SK-N-SH (cell line): ENCODE results near the gene SEC62. TPM values are rescaled to one million over a fixed set of nuclear protein-coding genes. Genes with fewer than 3 reads are reported as not detected.

Source experiments
- CTCF ChIA-PET: fragments of 300-600, 350-600 bp; formaldehyde crosslinking; extraction: SDS; loops from one replicate; lab custom pipeline; 2021; lab: Yijun Ruan, JAX
- POLR2A ChIA-PET: fragments of 350-600 bp; sonication (Branson Sonifier 250); formaldehyde crosslinking; extraction: SDS; loops from one replicate; lab custom pipeline; 2020; ENCODE audit warnings: antibody characterized with exemption, inconsistent platforms; lab: Yijun Ruan, JAX
- DNase-seq: peaks from one replicate; pipeline ENCODE4 v3.0.0; 2012
- H2AFZ ChIP-seq: fragments of 200-600 bp; sonication (generic); 2 replicates; pipeline ENCODE4 v1.8.1; 2016; ENCODE audit warnings: antibody characterized with exemption, mild to moderate bottlenecking, low read depth
- H3F3A ChIP-seq: fragments of 200-600 bp; sonication (generic); replicated peaks from 2 replicates; pipeline ENCODE3; 2016; ENCODE audit warnings: antibody characterized with exemption, mild to moderate bottlenecking; ENCODE audit not compliant: insufficient read depth
- H3K27ac ChIP-seq, 2 experiments: fragments of 200-500 bp in 1 of 2; fragments of 200-600 bp in 1 of 2; sonication (Bioruptor generic) in 1 of 2; sonication (generic), shearing (Covaris generic) in 1 of 2; 2 replicates each; pipeline versions ENCODE4 v1.5.1 to v1.6.1; 2014 to 2016; ENCODE audit warnings: low read depth in 2 of 2, inconsistent platforms in 1 of 2, low read length in 1 of 2, mild to moderate bottlenecking in 1 of 2, mixed read lengths in 1 of 2
- H3K27me3 ChIP-seq: fragments of 200-600 bp; sonication (generic), shearing (Covaris generic); 2 replicates; pipeline ENCODE4 v1.6.1; 2016; ENCODE audit warnings: mixed run types; ENCODE audit not compliant: insufficient read depth
- H3K36me3 ChIP-seq, 2 experiments: fragments of 200-500 bp in 1 of 2; fragments of 200-600 bp in 1 of 2; sonication (Bioruptor generic) in 1 of 2; sonication (generic) in 1 of 2; replicated peaks in 1 of 2; 2 replicates each; pipeline versions ENCODE3 to v1.5.1; 2014 to 2016; ENCODE audit warnings: low read length in 1 of 2, mild to moderate bottlenecking in 1 of 2; ENCODE audit not compliant: insufficient read depth in 2 of 2, control insufficient read depth in 1 of 2
- H3K4me1 ChIP-seq, 2 experiments: fragments of 200-500 bp in 1 of 2; fragments of 200-600 bp in 1 of 2; sonication (Bioruptor generic) in 1 of 2; sonication (generic), shearing (Covaris generic) in 1 of 2; 2 replicates each; pipeline versions ENCODE4 v1.5.1 to v1.6.1; 2014 to 2016; ENCODE audit warnings: low read depth in 1 of 2, low read length in 1 of 2, mixed run types in 1 of 2; ENCODE audit not compliant: insufficient read depth in 2 of 2, control insufficient read depth in 1 of 2
- H3K4me2 ChIP-seq: fragments of 200-600 bp; sonication (generic), shearing (Covaris generic); 2 replicates; pipeline ENCODE4 v1.6.1; 2017; ENCODE audit warnings: mixed run types
- H3K4me3 ChIP-seq, 2 experiments: fragments of 200-500 bp in 1 of 2; fragments of 200-600 bp in 1 of 2; sonication (Bioruptor generic) in 1 of 2; sonication (generic), shearing (Covaris generic) in 1 of 2; 2 replicates each; pipeline versions ENCODE4 v1.5.1 to v1.8.1; 2014 to 2016; ENCODE audit warnings: low read depth in 2 of 2, inconsistent platforms in 1 of 2, low read length in 1 of 2, mild to moderate bottlenecking in 1 of 2, mixed read lengths in 1 of 2, moderate library complexity in 1 of 2
- H3K79me2 ChIP-seq: fragments of 200-600 bp; sonication (generic); 2 replicates; pipeline ENCODE4 v1.8.1; 2017; ENCODE audit warnings: mild to moderate bottlenecking; ENCODE audit not compliant: insufficient read depth
- H3K9ac ChIP-seq: fragments of 200-600 bp; sonication (generic); 2 replicates; pipeline ENCODE4 v1.6.1; 2017; ENCODE audit warnings: mixed run types
- H3K9me2 ChIP-seq: fragments of 200-600 bp; sonication (generic); 2 replicates; pipeline ENCODE4 v1.6.1; 2017; ENCODE audit warnings: mixed run types
- H3K9me3 ChIP-seq: fragments of 200-600 bp; sonication (generic); 2 replicates; pipeline ENCODE4 v1.6.1; 2017; ENCODE audit warnings: mixed run types, mild to moderate bottlenecking, moderate library complexity
- H4K20me1 ChIP-seq: fragments of 200-600 bp; sonication (generic); 2 replicates; pipeline ENCODE4 v1.6.1; 2017; ENCODE audit warnings: mild to moderate bottlenecking, mixed run types; ENCODE audit not compliant: insufficient read depth
- CTCF ChIP-seq: fragments of 200-600 bp; sonication (generic); IDR thresholded peaks from 2 replicates; pipeline ENCODE4 v1.6.1; 2017; ENCODE audit warnings: antibody characterized with exemption, mild to moderate bottlenecking, moderate library complexity
- ELF1 ChIP-seq: IDR thresholded peaks from 2 replicates; pipeline ENCODE4 v1.4.0; 2012
- EP300 ChIP-seq, 2 experiments: IDR thresholded peaks; 2 replicates each; pipeline versions ENCODE4 v1.4.0 to v1.6.1; 2012; ENCODE audit warnings: borderline replicate concordance in 1 of 2, low read depth in 1 of 2, low read length in 1 of 2
- EZH2phosphoT487 ChIP-seq: fragments of 200-600 bp; sonication (generic); IDR thresholded peaks from 2 replicates; pipeline ENCODE4 v1.6.1; 2017; ENCODE audit warnings: low read depth, mixed run types, mild to moderate bottlenecking, antibody characterized with exemption, moderate library complexity, borderline replicate concordance
- FOSL2 ChIP-seq: IDR thresholded peaks from 2 replicates; pipeline ENCODE4 v1.4.0; 2012; ENCODE audit warnings: low read depth, mild to moderate bottlenecking, moderate library complexity, borderline replicate concordance
- FOXM1 ChIP-seq: IDR thresholded peaks from 2 replicates; pipeline ENCODE4 v1.4.0; 2012; ENCODE audit warnings: low read depth, mild to moderate bottlenecking
- GATA2 ChIP-seq: sonication (generic); formaldehyde crosslinking; IDR thresholded peaks from 2 replicates; pipeline ENCODE4 v1.5.0; 2020; ENCODE audit warnings: mild to moderate bottlenecking, missing genetic modification reagents
- JUND ChIP-seq: IDR thresholded peaks from 2 replicates; pipeline ENCODE4 v1.4.0; 2012
- MXI1 ChIP-seq: IDR thresholded peaks from 2 replicates; pipeline ENCODE4 v1.6.1; 2012; ENCODE audit warnings: mild to moderate bottlenecking, low read depth, low read length, improper control_type of control experiment
- NRF1 ChIP-seq: IDR thresholded peaks from 2 replicates; pipeline ENCODE4 v1.6.1; 2012; ENCODE audit warnings: low read depth, mild to moderate bottlenecking, low read length
- RFX5 ChIP-seq: IDR thresholded peaks from 2 replicates; pipeline ENCODE4 v1.6.1; 2012; ENCODE audit warnings: mild to moderate bottlenecking, improper control_type of control experiment, low read length
- SMC3 ChIP-seq: IDR thresholded peaks from 2 replicates; pipeline ENCODE4 v1.6.1; 2012; ENCODE audit warnings: low read depth, low read length, improper control_type of control experiment
- TCF12 ChIP-seq: IDR thresholded peaks from 2 replicates; pipeline ENCODE4 v1.4.0; 2012
- TEAD4 ChIP-seq: IDR thresholded peaks from 2 replicates; pipeline ENCODE4 v1.4.0; 2012; ENCODE audit warnings: mild to moderate bottlenecking, borderline replicate concordance; ENCODE audit not compliant: insufficient read depth
- USF1 ChIP-seq: IDR thresholded peaks from 2 replicates; pipeline ENCODE4 v1.4.0; 2012; ENCODE audit warnings: low read depth, borderline replicate concordance
- YY1 ChIP-seq: IDR thresholded peaks from 2 replicates; pipeline ENCODE4 v1.4.0; 2012; ENCODE audit warnings: low read depth, mild to moderate bottlenecking
- ZBTB33 ChIP-seq: IDR thresholded peaks from 2 replicates; pipeline ENCODE4 v1.4.0; 2012; ENCODE audit warnings: low read depth, borderline replicate concordance
- WGBS: methylation state at CpG from one replicate; pipeline ENCODE4 v1.1.6; 2017; ENCODE audit warnings: low lambda C conversion rate; 5-methylcytosine and 5-hydroxymethylcytosine counted together
- polyA plus RNA-seq, 3 experiments: library from polyadenylated mRNA; depleted of rRNA; stranded (reverse); fragments of >200 nt; gene quantifications; 2 replicates each; pipeline ENCODE4 v1.2.3, GENCODE V29; 2012
- TF ChIP-seq, protein P1 (sequence below): fragments of 150-350 bp; IDR thresholded peaks from 2 replicates; pipeline ENCODE4 v1.6.1; 2017; ENCODE audit warnings: antibody characterized with exemption, low read length, low read depth, borderline replicate concordance
- TF ChIP-seq, protein P2 (sequence below): fragments of 150-350 bp; IDR thresholded peaks from 2 replicates; pipeline ENCODE4 v1.6.1; 2016; ENCODE audit warnings: mild to moderate bottlenecking, low read depth, low read length
- TF ChIP-seq, protein P3 (sequence below): IDR thresholded peaks from 2 replicates; pipeline ENCODE4; 2012

Gene SEC62
- polyA plus RNA-seq, 1 of the 3 experiments (the other 2 are of a cell fraction) = 15.0 TPM

DNA sequence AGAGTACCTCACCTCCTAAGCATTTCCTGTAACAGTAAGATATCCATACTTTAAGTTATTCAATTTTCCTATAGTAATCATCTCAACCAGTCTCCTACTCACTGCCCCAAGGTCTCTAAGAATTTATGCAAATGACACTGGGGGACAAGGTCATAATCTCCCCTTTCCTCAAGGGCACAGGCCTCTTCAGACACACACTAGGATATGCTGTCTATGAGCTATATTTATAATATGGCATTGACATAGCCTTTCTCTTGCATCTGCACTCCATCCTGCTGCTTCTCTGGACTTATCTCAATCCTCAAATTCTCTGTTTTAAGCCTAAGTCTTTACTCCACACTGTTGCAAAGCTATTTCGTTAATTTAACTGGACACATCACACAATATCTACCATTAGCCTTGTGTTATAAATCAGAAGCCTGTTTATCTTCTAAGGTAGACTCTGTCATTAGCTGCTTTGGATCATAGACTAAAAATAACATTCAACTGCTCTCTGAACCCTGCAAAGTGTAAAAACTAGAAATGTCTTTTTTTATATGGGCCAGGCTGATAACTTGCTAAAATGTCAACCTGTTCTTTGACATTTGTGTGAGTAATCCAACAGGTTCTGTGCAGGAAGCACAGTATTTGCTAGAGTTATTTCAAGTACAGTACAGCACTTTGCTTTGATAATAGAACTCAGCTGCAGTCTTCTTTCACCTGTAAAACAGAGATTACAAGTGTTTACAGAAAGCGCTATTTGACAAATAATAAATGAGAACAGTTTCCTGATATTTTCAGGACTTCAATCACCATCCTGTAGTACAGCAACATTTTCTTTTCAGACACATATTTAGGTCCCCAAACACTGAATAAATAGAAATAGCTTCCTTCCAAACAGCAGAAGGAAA, 17.8 kb upstream of the SEC62 start:
- H3K4me2 ChIP-seq = no peak overlapping the region

More for the DNA sequence above, 17.8 kb upstream of the SEC62 start:
- Histone ChIP-seq H3F3A (no peaks in the 10 kb centered on the region), H4K20me1 (no peaks in the 10 kb centered on the region), H3K9me3 (no peaks in the 10 kb centered on the region), H3K79me2 (no peaks in the 10 kb centered on the region), H3K4me1 (no peaks in the 10 kb centered on the region), H3K27me3 (peaks cover 4% of the 10 kb centered on the region; the same call in 1 of the 2 replicates), H3K9me2 (no peaks in the 10 kb centered on the region), H2AFZ (no peak overlapping the region), H3K27ac (no peak overlapping the region), H3K9ac (no peak overlapping the region), H3K4me3 (no peak overlapping the region), H3K36me3 (no peaks in the 10 kb centered on the region)
- ChIA-PET CTCF (interaction anchor here (0.8 to 1.8 kb wide), 3 partner anchors 10 to 87 kb away, joined by 3 to 5 read pairs (median 3); no protein-coding TSS in a partner anchor), POLR2A (no interaction called here)
- no peak for TF ChIP-seq YY1
- TF ChIP-seq CTCF = no peak
- TF ChIP-seq, protein P1, sequence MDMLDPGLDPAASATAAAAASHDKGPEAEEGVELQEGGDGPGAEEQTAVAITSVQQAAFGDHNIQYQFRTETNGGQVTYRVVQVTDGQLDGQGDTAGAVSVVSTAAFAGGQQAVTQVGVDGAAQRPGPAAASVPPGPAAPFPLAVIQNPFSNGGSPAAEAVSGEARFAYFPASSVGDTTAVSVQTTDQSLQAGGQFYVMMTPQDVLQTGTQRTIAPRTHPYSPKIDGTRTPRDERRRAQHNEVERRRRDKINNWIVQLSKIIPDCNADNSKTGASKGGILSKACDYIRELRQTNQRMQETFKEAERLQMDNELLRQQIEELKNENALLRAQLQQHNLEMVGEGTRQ = no peak
- TF ChIP-seq RFX5 = no peak
- TF ChIP-seq, protein P2, sequence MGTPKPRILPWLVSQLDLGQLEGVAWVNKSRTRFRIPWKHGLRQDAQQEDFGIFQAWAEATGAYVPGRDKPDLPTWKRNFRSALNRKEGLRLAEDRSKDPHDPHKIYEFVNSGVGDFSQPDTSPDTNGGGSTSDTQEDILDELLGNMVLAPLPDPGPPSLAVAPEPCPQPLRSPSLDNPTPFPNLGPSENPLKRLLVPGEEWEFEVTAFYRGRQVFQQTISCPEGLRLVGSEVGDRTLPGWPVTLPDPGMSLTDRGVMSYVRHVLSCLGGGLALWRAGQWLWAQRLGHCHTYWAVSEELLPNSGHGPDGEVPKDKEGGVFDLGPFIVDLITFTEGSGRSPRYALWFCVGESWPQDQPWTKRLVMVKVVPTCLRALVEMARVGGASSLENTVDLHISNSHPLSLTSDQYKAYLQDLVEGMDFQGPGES = no peak
- no peak for TF ChIP-seq ZBTB33
- no peak for TF ChIP-seq GATA2 (CRISPR knock-in tag)
- TF ChIP-seq EP300 (IDR thresholded peaks at IDR 0.05; ENCODE audit: borderline replicate concordance in 1 of 2, low read depth in 1 of 2, low read length in 1 of 2) = no peak
- no peak for TF ChIP-seq SMC3
- TF ChIP-seq USF1 = no peak
- no peak for TF ChIP-seq MXI1
- no peak for TF ChIP-seq TEAD4
- TF ChIP-seq NRF1 = no peak
- no peak for TF ChIP-seq TCF12
- no peak for TF ChIP-seq ELF1
- no peak for TF ChIP-seq FOSL2
- TF ChIP-seq EZH2phosphoT487 = no peak
- TF ChIP-seq, protein P3, sequence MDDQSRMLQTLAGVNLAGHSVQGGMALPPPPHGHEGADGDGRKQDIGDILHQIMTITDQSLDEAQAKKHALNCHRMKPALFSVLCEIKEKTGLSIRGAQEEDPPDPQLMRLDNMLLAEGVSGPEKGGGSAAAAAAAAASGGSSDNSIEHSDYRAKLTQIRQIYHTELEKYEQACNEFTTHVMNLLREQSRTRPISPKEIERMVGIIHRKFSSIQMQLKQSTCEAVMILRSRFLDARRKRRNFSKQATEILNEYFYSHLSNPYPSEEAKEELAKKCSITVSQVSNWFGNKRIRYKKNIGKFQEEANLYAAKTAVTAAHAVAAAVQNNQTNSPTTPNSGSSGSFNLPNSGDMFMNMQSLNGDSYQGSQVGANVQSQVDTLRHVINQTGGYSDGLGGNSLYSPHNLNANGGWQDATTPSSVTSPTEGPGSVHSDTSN = no peak
- TF ChIP-seq JUND = no peak
- no peak for TF ChIP-seq FOXM1
- DNase-seq = no peak
- 46% methylated on average over 2 of the region's 2 CpGs for WGBS
